SK-N-SH treated with all-trans-retinoic acid at 6 μM for 48 hours (cell line): ENCODE results near the gene PTPN11.
"Not testable (repeated sequence)": the region's sequence is repeated elsewhere in the genome, so short reads cannot be mapped to it uniquely, and the experiment has no call there.

Source experiments
- ATAC-seq: fragments of 200-7000 bp; cut with Tn5 transposase; 3 replicates; pipeline ENCODE4 v1.9.1; 2020; ENCODE audit warnings: mild to moderate bottlenecking, moderate library complexity
- ESRRG ChIP-seq: fragments of 250-450 bp; sonication (Bioruptor Pico); IDR thresholded peaks from 2 replicates; pipeline ENCODE4 v1.6.1; 2021; ENCODE audit warnings: mild to moderate bottlenecking
- RARB ChIP-seq: fragments of 250-450 bp; sonication (Bioruptor Pico); IDR thresholded peaks from 2 replicates; pipeline ENCODE4 v1.8.0; 2021; ENCODE audit warnings: mild to moderate bottlenecking, moderate library complexity
- TCF4 ChIP-seq: fragments of 250-450 bp; sonication (Bioruptor Pico); IDR thresholded peaks from 2 replicates; pipeline ENCODE4 v1.8.0; 2021; ENCODE audit warnings: mild to moderate bottlenecking, moderate library complexity, borderline replicate concordance
- ZC3H10 ChIP-seq: fragments of 250-450 bp; sonication (Bioruptor Pico); IDR thresholded peaks from 2 replicates; pipeline ENCODE4 v1.5.1; 2021; ENCODE audit warnings: mild to moderate bottlenecking, moderate library complexity
- ZFP3 ChIP-seq: fragments of 250-450 bp; sonication (Bioruptor Pico); IDR thresholded peaks from 2 replicates; pipeline ENCODE4 v1.5.0; 2020; ENCODE audit warnings: mild to moderate bottlenecking, moderate library complexity
- ZNF8 ChIP-seq: fragments of 450-650 bp; formaldehyde crosslinking; IDR thresholded peaks from 2 replicates; pipeline ENCODE4 v1.5.0; 2020; ENCODE audit warnings: mild to moderate bottlenecking, moderate library complexity
- TF ChIP-seq, protein P1 (sequence below): fragments of 250-450 bp; sonication (Bioruptor Pico); IDR thresholded peaks from 2 replicates; pipeline ENCODE4 v1.5.0; 2020; ENCODE audit warnings: mild to moderate bottlenecking, moderate library complexity
- TF ChIP-seq, protein P2 (sequence below): fragments of 250-450 bp; sonication (Bioruptor Pico); IDR thresholded peaks from 2 replicates; pipeline ENCODE4 v1.8.0; 2020; ENCODE audit warnings: mild to moderate bottlenecking, moderate library complexity, borderline replicate concordance
- TF ChIP-seq, protein P3 (sequence below): fragments of 250-450 bp; sonication (Bioruptor Pico); IDR thresholded peaks from 2 replicates; pipeline ENCODE4 v1.5.1; 2021; ENCODE audit warnings: mild to moderate bottlenecking, moderate library complexity
- TF ChIP-seq, protein P4 (sequence below): fragments of 250-450 bp; sonication (Bioruptor Pico); IDR thresholded peaks from 2 replicates; pipeline ENCODE4 v1.8.0; 2021; ENCODE audit warnings: low read depth, mild to moderate bottlenecking, moderate library complexity, borderline replicate concordance
- TF ChIP-seq, protein P5 (sequence below): fragments of 250-450 bp; sonication (Bioruptor Pico); IDR thresholded peaks from 2 replicates; pipeline ENCODE4 v1.5.1; 2020; ENCODE audit warnings: low read depth, mild to moderate bottlenecking, moderate library complexity

The PTPN11 gene

DNA sequence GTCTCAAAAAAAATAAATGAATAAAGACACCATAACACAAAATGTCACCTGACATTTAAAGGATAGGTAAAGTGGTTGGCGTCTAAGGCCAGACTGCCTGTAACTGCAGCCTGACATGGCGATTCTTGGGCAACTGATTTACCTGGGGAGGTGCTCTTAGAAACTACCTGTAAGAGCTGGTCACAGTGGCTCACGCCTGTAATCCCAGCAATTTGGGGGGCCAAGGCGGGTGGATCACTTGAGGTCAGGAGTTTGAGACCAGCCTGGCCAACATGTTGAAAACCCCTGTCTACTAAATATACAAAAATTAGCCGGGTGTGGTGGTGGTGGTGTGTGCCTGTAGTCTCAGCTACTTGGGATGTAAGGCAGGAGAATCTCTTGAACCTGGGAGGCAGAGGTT, 17.7 kb upstream of the PTPN11 start (continued):
- TF ChIP-seq, protein P1, sequence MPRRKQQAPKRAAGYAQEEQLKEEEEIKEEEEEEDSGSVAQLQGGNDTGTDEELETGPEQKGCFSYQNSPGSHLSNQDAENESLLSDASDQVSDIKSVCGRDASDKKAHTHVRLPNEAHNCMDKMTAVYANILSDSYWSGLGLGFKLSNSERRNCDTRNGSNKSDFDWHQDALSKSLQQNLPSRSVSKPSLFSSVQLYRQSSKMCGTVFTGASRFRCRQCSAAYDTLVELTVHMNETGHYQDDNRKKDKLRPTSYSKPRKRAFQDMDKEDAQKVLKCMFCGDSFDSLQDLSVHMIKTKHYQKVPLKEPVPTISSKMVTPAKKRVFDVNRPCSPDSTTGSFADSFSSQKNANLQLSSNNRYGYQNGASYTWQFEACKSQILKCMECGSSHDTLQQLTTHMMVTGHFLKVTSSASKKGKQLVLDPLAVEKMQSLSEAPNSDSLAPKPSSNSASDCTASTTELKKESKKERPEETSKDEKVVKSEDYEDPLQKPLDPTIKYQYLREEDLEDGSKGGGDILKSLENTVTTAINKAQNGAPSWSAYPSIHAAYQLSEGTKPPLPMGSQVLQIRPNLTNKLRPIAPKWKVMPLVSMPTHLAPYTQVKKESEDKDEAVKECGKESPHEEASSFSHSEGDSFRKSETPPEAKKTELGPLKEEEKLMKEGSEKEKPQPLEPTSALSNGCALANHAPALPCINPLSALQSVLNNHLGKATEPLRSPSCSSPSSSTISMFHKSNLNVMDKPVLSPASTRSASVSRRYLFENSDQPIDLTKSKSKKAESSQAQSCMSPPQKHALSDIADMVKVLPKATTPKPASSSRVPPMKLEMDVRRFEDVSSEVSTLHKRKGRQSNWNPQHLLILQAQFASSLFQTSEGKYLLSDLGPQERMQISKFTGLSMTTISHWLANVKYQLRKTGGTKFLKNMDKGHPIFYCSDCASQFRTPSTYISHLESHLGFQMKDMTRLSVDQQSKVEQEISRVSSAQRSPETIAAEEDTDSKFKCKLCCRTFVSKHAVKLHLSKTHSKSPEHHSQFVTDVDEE, result no peak
- TF ChIP-seq ESRRG (CRISPR knock-in tag) (no peak), ZC3H10 (no peak)

DNA sequence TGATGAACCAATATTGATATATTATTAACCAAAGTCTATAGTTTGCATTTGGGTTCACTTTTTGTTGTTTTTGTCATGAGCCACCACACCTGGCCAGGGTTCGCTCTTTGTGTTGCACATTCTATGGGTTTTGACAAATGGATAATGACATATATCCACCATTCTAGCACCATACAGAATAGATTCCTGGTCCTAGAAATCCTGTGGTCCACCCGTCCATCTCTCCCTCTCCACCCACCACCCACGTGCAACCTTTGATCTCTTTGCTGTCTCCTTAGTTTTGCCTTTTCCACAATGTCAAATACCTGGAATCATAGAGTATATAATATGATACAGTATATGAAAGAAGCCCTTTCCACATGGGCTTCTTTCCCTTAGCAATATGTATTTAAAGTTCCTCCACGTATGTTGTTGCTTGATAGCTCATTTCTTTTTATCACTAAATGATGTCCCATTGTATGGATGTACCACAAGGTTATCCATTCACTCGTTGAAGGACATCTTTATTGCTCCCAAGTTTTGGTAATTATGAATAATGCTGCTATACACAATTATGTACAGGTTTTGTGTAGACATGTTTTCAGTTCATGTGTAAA, 16.7 kb upstream of the PTPN11 start:
- peak; percentile 30 for ATAC-seq
- TF ChIP-seq ZNF8 (CRISPR knock-in tag) (peak; percentile 67; the same call in 1 of the 2 replicates), TCF4 (CRISPR knock-in tag) (no peak)
- TF ChIP-seq, protein P2, sequence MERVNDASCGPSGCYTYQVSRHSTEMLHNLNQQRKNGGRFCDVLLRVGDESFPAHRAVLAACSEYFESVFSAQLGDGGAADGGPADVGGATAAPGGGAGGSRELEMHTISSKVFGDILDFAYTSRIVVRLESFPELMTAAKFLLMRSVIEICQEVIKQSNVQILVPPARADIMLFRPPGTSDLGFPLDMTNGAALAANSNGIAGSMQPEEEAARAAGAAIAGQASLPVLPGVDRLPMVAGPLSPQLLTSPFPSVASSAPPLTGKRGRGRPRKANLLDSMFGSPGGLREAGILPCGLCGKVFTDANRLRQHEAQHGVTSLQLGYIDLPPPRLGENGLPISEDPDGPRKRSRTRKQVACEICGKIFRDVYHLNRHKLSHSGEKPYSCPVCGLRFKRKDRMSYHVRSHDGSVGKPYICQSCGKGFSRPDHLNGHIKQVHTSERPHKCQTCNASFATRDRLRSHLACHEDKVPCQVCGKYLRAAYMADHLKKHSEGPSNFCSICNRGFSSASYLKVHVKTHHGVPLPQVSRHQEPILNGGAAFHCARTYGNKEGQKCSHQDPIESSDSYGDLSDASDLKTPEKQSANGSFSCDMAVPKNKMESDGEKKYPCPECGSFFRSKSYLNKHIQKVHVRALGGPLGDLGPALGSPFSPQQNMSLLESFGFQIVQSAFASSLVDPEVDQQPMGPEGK (CRISPR knock-in tag), result no peak
- TF ChIP-seq, protein P3, sequence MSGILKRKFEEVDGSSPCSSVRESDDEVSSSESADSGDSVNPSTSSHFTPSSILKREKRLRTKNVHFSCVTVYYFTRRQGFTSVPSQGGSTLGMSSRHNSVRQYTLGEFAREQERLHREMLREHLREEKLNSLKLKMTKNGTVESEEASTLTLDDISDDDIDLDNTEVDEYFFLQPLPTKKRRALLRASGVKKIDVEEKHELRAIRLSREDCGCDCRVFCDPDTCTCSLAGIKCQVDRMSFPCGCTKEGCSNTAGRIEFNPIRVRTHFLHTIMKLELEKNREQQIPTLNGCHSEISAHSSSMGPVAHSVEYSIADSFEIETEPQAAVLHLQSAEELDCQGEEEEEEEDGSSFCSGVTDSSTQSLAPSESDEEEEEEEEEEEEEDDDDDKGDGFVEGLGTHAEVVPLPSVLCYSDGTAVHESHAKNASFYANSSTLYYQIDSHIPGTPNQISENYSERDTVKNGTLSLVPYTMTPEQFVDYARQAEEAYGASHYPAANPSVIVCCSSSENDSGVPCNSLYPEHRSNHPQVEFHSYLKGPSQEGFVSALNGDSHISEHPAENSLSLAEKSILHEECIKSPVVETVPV (CRISPR knock-in tag), result no peak
- TF ChIP-seq, protein P4, sequence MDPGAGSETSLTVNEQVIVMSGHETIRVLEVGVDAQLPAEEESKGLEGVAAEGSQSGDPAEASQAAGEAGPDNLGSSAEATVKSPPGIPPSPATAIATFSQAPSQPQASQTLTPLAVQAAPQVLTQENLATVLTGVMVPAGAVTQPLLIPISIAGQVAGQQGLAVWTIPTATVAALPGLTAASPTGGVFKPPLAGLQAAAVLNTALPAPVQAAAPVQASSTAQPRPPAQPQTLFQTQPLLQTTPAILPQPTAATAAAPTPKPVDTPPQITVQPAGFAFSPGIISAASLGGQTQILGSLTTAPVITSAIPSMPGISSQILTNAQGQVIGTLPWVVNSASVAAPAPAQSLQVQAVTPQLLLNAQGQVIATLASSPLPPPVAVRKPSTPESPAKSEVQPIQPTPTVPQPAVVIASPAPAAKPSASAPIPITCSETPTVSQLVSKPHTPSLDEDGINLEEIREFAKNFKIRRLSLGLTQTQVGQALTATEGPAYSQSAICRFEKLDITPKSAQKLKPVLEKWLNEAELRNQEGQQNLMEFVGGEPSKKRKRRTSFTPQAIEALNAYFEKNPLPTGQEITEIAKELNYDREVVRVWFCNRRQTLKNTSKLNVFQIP (CRISPR knock-in tag), result no peak
- TF ChIP-seq, protein P5, sequence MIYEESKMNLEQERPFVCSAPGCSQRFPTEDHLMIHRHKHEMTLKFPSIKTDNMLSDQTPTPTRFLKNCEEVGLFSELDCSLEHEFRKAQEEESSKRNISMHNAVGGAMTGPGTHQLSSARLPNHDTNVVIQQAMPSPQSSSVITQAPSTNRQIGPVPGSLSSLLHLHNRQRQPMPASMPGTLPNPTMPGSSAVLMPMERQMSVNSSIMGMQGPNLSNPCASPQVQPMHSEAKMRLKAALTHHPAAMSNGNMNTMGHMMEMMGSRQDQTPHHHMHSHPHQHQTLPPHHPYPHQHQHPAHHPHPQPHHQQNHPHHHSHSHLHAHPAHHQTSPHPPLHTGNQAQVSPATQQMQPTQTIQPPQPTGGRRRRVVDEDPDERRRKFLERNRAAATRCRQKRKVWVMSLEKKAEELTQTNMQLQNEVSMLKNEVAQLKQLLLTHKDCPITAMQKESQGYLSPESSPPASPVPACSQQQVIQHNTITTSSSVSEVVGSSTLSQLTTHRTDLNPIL (CRISPR knock-in tag), result no peak

DNA sequence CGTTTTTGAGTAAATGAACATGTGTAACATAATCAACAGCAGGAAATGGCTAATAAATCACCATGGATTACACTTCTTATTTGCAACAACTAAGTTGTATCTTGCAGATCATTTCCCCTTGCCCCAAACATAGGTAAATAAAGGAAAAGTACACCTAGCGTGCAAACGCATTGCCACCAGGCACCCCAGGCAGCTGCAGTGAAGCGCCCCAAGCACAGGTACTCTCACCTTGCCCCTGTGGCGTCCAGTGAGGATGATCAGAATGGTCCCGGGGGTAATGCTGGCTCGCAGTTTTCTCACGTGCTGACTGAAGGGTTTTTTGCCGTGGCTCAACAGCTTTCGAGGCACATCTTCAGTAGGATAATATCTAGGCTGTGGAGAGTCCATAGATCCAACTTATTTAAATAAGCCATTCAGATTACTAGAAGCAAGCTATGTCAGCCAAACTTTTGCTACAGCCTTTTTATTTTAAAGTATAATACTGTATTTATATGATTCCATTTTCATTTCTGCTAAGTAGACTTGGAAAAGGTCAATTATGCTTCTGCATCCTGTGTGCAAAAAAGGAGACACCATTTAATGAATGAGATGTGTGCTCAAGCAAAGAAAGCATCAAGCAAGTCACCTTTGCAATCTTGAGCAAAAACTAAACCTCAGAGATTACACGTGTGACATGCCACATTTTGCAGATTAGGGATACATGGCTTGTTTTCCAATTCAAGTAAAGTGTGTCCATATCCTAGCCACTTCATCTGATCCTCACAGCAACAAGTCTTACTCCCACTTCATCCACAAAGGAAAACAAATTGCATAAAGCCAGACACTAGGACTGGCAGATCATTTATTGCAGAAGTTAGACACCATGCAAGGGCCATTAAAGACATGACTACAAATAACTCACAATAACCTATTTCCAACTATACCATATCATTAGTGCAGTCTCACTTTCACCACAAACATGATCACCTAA, 11.9 kb upstream of the PTPN11 start:
- TF ChIP-seq, protein P5 (CRISPR knock-in tag), result no peak
- TF ChIP-seq, protein P4 (CRISPR knock-in tag), result no peak
- TF ChIP-seq RARB (CRISPR knock-in tag) (no peak), ZFP3 (CRISPR knock-in tag) (no peak)
- no peak for ATAC-seq

DNA sequence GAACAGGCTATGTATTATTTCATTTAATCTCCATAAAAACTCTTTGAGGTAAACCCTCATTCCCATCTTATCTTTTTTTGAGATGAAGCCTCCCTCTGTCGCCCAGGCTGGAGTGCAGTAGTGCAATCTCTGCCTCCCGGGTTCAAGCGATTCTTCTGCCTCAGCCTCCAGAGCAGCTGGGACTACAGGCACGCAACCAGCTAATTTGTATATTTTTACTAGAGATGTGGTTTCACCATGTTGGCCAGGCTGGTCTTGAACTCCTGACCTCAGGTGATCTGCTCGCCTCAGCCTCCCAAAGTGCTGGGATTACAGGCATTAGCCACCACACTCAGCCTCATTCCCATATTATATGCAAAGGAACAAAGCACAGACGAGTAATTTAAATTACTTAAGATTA, 11.1 kb upstream of the PTPN11 start:
- not testable (repeated sequence) for ATAC-seq
